ENCODE measurements around the gene DCDC2.

DCDC2 gene

GRCh38 chr6:24251339-24251738, 106.5 kb downstream of the DCDC2 start:
- H3K14ac ChIP-seq (ENCODE audit: low read length) = no peak overlapping the region
- no peaks in the 10 kb centered on the region for H3K4me1 ChIP-seq (ENCODE audit: control insufficient read depth in 1 of 2, insufficient read depth in 2 of 2, low read length in 2 of 2)
- H3K4me2 ChIP-seq (ENCODE audit: low read length) = no peak overlapping the region
- H4K8ac ChIP-seq (ENCODE audit: low read depth, low read length) = no peak overlapping the region
- H2BK12ac ChIP-seq (ENCODE audit: low read length) = no peak overlapping the region
- H4K91ac ChIP-seq (ENCODE audit: low read depth, low read length) = no peak overlapping the region
- H3K27ac ChIP-seq (ENCODE audit: low read depth, low read length) = no peak overlapping the region
- no peak overlapping the region for H3K23ac ChIP-seq (ENCODE audit: low read length)
- DNase-seq = no peak
- no peaks in the 10 kb centered on the region for H3K9me3 ChIP-seq (ENCODE audit: insufficient read depth, low read depth, low read length)
- no peak overlapping the region for H2AFZ ChIP-seq (ENCODE audit: insufficient read depth, low read length, poor library complexity)
- no peak overlapping the region for H2BK120ac ChIP-seq (ENCODE audit: insufficient read depth, low read length, poor library complexity)
- H3K27me3 ChIP-seq (ENCODE audit: insufficient read depth, low read length) = no peaks in the 10 kb centered on the region
- H3K79me1 ChIP-seq (ENCODE audit: low read length) = no peaks in the 10 kb centered on the region
- H3K36me3 ChIP-seq (ENCODE audit: control insufficient read depth in 1 of 2, insufficient read depth in 2 of 2, low read length in 2 of 2) = no peaks in the 10 kb centered on the region
- no CpG with 5 or more reads among the region's 2 CpGs for WGBS (ENCODE audit: extremely low coverage, insufficient coverage, insufficient read length)
- H2BK5ac ChIP-seq (ENCODE audit: low read depth, low read length, poor library complexity) = no peak overlapping the region
- H3K9ac ChIP-seq (ENCODE audit: low read length) = no peak overlapping the region
- no peak overlapping the region for H3K4me3 ChIP-seq (ENCODE audit: low read depth, low read length)
- H3K4ac ChIP-seq (ENCODE audit: low read depth, low read length) = no peak overlapping the region
- H3K18ac ChIP-seq (ENCODE audit: low read length) = no peak overlapping the region
- H2AK5ac ChIP-seq (ENCODE audit: low read length) = no peak overlapping the region
- no peak overlapping the region for H4K12ac ChIP-seq (ENCODE audit: low read depth, low read length)
- no peaks in the 10 kb centered on the region for H3K79me2 ChIP-seq (ENCODE audit: control insufficient read depth, insufficient read depth, low read length, poor library complexity)

- Histone ChIP-seq H3K4ac (ENCODE audit: low read depth, low read length) (no peak overlapping the region), H3K79me2 (ENCODE audit: control insufficient read depth, insufficient read depth, low read length, poor library complexity) (no peaks in the 10 kb centered on the region), H3K18ac (ENCODE audit: low read length) (no peak overlapping the region), H2BK12ac (ENCODE audit: low read length) (no peak overlapping the region), H4K8ac (ENCODE audit: low read depth, low read length) (no peak overlapping the region), H3K4me1 (ENCODE audit: control insufficient read depth in 1 of 2, insufficient read depth in 2 of 2, low read length in 2 of 2) (no peaks in the 10 kb centered on the region), H2AK5ac (ENCODE audit: low read length) (no peak overlapping the region), H3K27me3 (ENCODE audit: insufficient read depth, low read length) (no peaks in the 10 kb centered on the region), H2AFZ (ENCODE audit: insufficient read depth, low read length, poor library complexity) (no peak overlapping the region), H3K4me2 (ENCODE audit: low read length) (no peak overlapping the region), H3K23ac (ENCODE audit: low read length) (no peak overlapping the region), H4K91ac (ENCODE audit: low read depth, low read length) (no peak overlapping the region), H3K27ac (ENCODE audit: low read depth, low read length) (no peak overlapping the region), H2BK5ac (ENCODE audit: low read depth, low read length, poor library complexity) (no peak overlapping the region), H3K9me3 (ENCODE audit: insufficient read depth, low read depth, low read length) (no peaks in the 10 kb centered on the region), H2BK120ac (ENCODE audit: insufficient read depth, low read length, poor library complexity) (no peak overlapping the region), H3K14ac (ENCODE audit: low read length) (no peak overlapping the region), H4K12ac (ENCODE audit: low read depth, low read length) (no peak overlapping the region), H3K9ac (ENCODE audit: low read length) (no peak overlapping the region), H3K4me3 (ENCODE audit: low read depth, low read length) (no peak overlapping the region), H3K79me1 (ENCODE audit: low read length) (no peaks in the 10 kb centered on the region), H3K36me3 (ENCODE audit: control insufficient read depth in 1 of 2, insufficient read depth in 2 of 2, low read length in 2 of 2) (no peaks in the 10 kb centered on the region)
- WGBS (ENCODE audit: extremely low coverage, insufficient coverage, insufficient read length) = no CpG with 5 or more reads among the region's 4 CpGs
- no peak for DNase-seq
Observed at GRCh38 chr6:24249926-24250325, 107.9 kb downstream of the DCDC2 start.

- Histone ChIP-seq H3K36me3 (ENCODE audit: control insufficient read depth in 1 of 2, insufficient read depth in 2 of 2, low read length in 2 of 2) (no peaks in the 10 kb centered on the region), H3K14ac (ENCODE audit: low read length) (no peak overlapping the region), H3K9ac (ENCODE audit: low read length) (no peak overlapping the region), H3K27ac (ENCODE audit: low read depth, low read length) (no peak overlapping the region), H4K91ac (ENCODE audit: low read depth, low read length) (no peak overlapping the region), H3K79me2 (ENCODE audit: control insufficient read depth, insufficient read depth, low read length, poor library complexity) (no peaks in the 10 kb centered on the region), H2BK120ac (ENCODE audit: insufficient read depth, low read length, poor library complexity) (no peak overlapping the region), H3K79me1 (ENCODE audit: low read length) (no peaks in the 10 kb centered on the region), H3K4me1 (ENCODE audit: control insufficient read depth in 1 of 2, insufficient read depth in 2 of 2, low read length in 2 of 2) (peaks cover 0 to 6% of the 10 kb centered on the region in 2 experiments), H4K12ac (ENCODE audit: low read depth, low read length) (no peak overlapping the region), H2AFZ (ENCODE audit: insufficient read depth, low read length, poor library complexity) (no peak overlapping the region), H2BK12ac (ENCODE audit: low read length) (no peak overlapping the region), H3K4ac (ENCODE audit: low read depth, low read length) (no peak overlapping the region), H2AK5ac (ENCODE audit: low read length) (no peak overlapping the region), H3K23ac (ENCODE audit: low read length) (no peak overlapping the region), H2BK5ac (ENCODE audit: low read depth, low read length, poor library complexity) (no peak overlapping the region), H4K8ac (ENCODE audit: low read depth, low read length) (no peak overlapping the region), H3K18ac (ENCODE audit: low read length) (no peak overlapping the region), H3K4me2 (ENCODE audit: low read length) (no peak overlapping the region), H3K27me3 (ENCODE audit: insufficient read depth, low read length) (no peaks in the 10 kb centered on the region), H3K9me3 (ENCODE audit: insufficient read depth, low read depth, low read length) (peaks cover 2% of the 10 kb centered on the region), H3K4me3 (ENCODE audit: low read depth, low read length) (no peak overlapping the region)
- no CpG with 5 or more reads among the region's 2 CpGs for WGBS (ENCODE audit: extremely low coverage, insufficient coverage, insufficient read length)
- DNase-seq = no peak
Observed at GRCh38 chr6:24245275-24245674, 112.6 kb downstream of the DCDC2 start.

- Histone ChIP-seq H3K9ac (ENCODE audit: low read length) (no peak overlapping the region), H3K14ac (ENCODE audit: low read length) (no peak overlapping the region), H3K23ac (ENCODE audit: low read length) (no peak overlapping the region), H2BK120ac (ENCODE audit: insufficient read depth, low read length, poor library complexity) (no peak overlapping the region), H4K12ac (ENCODE audit: low read depth, low read length) (no peak overlapping the region), H3K27ac (ENCODE audit: low read depth, low read length) (no peak overlapping the region), H3K79me1 (ENCODE audit: low read length) (no peaks in the 10 kb centered on the region), H4K91ac (ENCODE audit: low read depth, low read length) (no peak overlapping the region), H3K4ac (ENCODE audit: low read depth, low read length) (no peak overlapping the region), H3K36me3 (ENCODE audit: control insufficient read depth in 1 of 2, insufficient read depth in 2 of 2, low read length in 2 of 2) (no peaks in the 10 kb centered on the region), H3K4me3 (ENCODE audit: low read depth, low read length) (no peak overlapping the region), H3K4me2 (ENCODE audit: low read length) (no peak overlapping the region), H2AK5ac (ENCODE audit: low read length) (no peak overlapping the region), H3K27me3 (ENCODE audit: insufficient read depth, low read length) (no peaks in the 10 kb centered on the region), H3K9me3 (ENCODE audit: insufficient read depth, low read depth, low read length) (peaks cover 2% of the 10 kb centered on the region), H4K8ac (ENCODE audit: low read depth, low read length) (no peak overlapping the region), H3K4me1 (ENCODE audit: control insufficient read depth in 1 of 2, insufficient read depth in 2 of 2, low read length in 2 of 2) (peaks cover 0 to 6% of the 10 kb centered on the region in 2 experiments), H2BK5ac (ENCODE audit: low read depth, low read length, poor library complexity) (no peak overlapping the region), H3K18ac (ENCODE audit: low read length) (no peak overlapping the region), H2AFZ (ENCODE audit: insufficient read depth, low read length, poor library complexity) (no peak overlapping the region), H3K79me2 (ENCODE audit: control insufficient read depth, insufficient read depth, low read length, poor library complexity) (no peaks in the 10 kb centered on the region), H2BK12ac (ENCODE audit: low read length) (no peak overlapping the region)
- no peak for DNase-seq
- no CpG with 5 or more reads among the region's 1 CpG for WGBS (ENCODE audit: extremely low coverage, insufficient coverage, insufficient read length)
Observed at GRCh38 chr6:24242924-24243323, 114.9 kb downstream of the DCDC2 start.
